ENCODE data around the gene SKAP1.

The SKAP1 gene

GRCh38 chr17:48438516-48439061 lies 8.6 kb upstream of the SKAP1 start:
- ATAC-seq: no peak
- TF ChIP-seq TOX (CRISPR knock-in tag; IDR thresholded peaks at IDR 0.05; ENCODE audit: borderline replicate concordance): no peak
- TF ChIP-seq CSRNP3 (CRISPR knock-in tag; IDR thresholded peaks at IDR 0.05): no peak
- TF ChIP-seq POU6F1 (CRISPR knock-in tag; IDR thresholded peaks at IDR 0.05; ENCODE audit: borderline replicate concordance, low read depth): no peak
- no peak for TF ChIP-seq OSR1 (CRISPR knock-in tag; IDR thresholded peaks at IDR 0.05)
- no peak for TF ChIP-seq ZNF70 (CRISPR knock-in tag; IDR thresholded peaks at IDR 0.05)
- no peak for TF ChIP-seq BACH2 (CRISPR knock-in tag; IDR thresholded peaks at IDR 0.05; ENCODE audit: borderline replicate concordance)
- no peak for TF ChIP-seq ZNF565 (CRISPR knock-in tag; conservative IDR thresholded peaks at IDR 0.05; ENCODE audit: low read depth)
- no peak for TF ChIP-seq ISL1 (CRISPR knock-in tag; IDR thresholded peaks at IDR 0.05)
- TF ChIP-seq ARNTL (CRISPR knock-in tag; IDR thresholded peaks at IDR 0.05; ENCODE audit: borderline replicate concordance, low read depth): no peak
- TF ChIP-seq RARB (CRISPR knock-in tag; IDR thresholded peaks at IDR 0.05): no peak
- TF ChIP-seq TCF4 (CRISPR knock-in tag; IDR thresholded peaks at IDR 0.05; ENCODE audit: borderline replicate concordance): no peak
- TF ChIP-seq CREB5 (CRISPR knock-in tag; IDR thresholded peaks at IDR 0.05; ENCODE audit: low read depth): no peak
- no peak for TF ChIP-seq SNAI2 (CRISPR knock-in tag; IDR thresholded peaks at IDR 0.05)
- no peak for TF ChIP-seq ZC3H10 (CRISPR knock-in tag; IDR thresholded peaks at IDR 0.05)
- no peak for TF ChIP-seq CSDC2 (CRISPR knock-in tag; IDR thresholded peaks at IDR 0.05)
- no peak for TF ChIP-seq ZFP30 (CRISPR knock-in tag; IDR thresholded peaks at IDR 0.05)
- no peak for TF ChIP-seq TSHZ2 (CRISPR knock-in tag; IDR thresholded peaks at IDR 0.05)

- no peak for ATAC-seq
- no peak for TF ChIP-seq PPARA (CRISPR knock-in tag; IDR thresholded peaks at IDR 0.05; ENCODE audit: borderline replicate concordance)
- no peak for TF ChIP-seq ZNF565 (CRISPR knock-in tag; conservative IDR thresholded peaks at IDR 0.05; ENCODE audit: low read depth)
- no peak for TF ChIP-seq TCF4 (CRISPR knock-in tag; IDR thresholded peaks at IDR 0.05; ENCODE audit: borderline replicate concordance)
- no peak for TF ChIP-seq POU6F1 (CRISPR knock-in tag; IDR thresholded peaks at IDR 0.05; ENCODE audit: borderline replicate concordance, low read depth)
- no peak for TF ChIP-seq CSDC2 (CRISPR knock-in tag; IDR thresholded peaks at IDR 0.05)
- TF ChIP-seq ESRRG (CRISPR knock-in tag; IDR thresholded peaks at IDR 0.05): no peak
- TF ChIP-seq ARNTL (CRISPR knock-in tag; IDR thresholded peaks at IDR 0.05; ENCODE audit: borderline replicate concordance, low read depth): no peak
- TF ChIP-seq ZC3H10 (CRISPR knock-in tag; IDR thresholded peaks at IDR 0.05): no peak
- TF ChIP-seq ZNF70 (CRISPR knock-in tag; IDR thresholded peaks at IDR 0.05): no peak
- TF ChIP-seq PATZ1 (CRISPR knock-in tag; IDR thresholded peaks at IDR 0.05; ENCODE audit: borderline replicate concordance): no peak
- no peak for TF ChIP-seq GLIS3 (CRISPR knock-in tag; IDR thresholded peaks at IDR 0.05)
- TF ChIP-seq TSHZ2 (CRISPR knock-in tag; IDR thresholded peaks at IDR 0.05): no peak
- no peak for TF ChIP-seq CREB5 (CRISPR knock-in tag; IDR thresholded peaks at IDR 0.05; ENCODE audit: low read depth)
- TF ChIP-seq SNAI2 (CRISPR knock-in tag; IDR thresholded peaks at IDR 0.05): no peak
- no peak for TF ChIP-seq ISL1 (CRISPR knock-in tag; IDR thresholded peaks at IDR 0.05)
- TF ChIP-seq CSRNP3 (CRISPR knock-in tag; IDR thresholded peaks at IDR 0.05): no peak
These were observed 3.9 kb upstream of the SKAP1 start for GRCh38 chr17:48433896-48434295.

Data from SK-N-SH treated with all-trans-retinoic acid at 6 μM for 48 hours (cell line).